Measurements from ENCODE around the gene RNU5D-1. TPM values are rescaled to one million over a fixed set of nuclear protein-coding genes. Genes with fewer than 3 reads are reported as not detected.

RNU5D-1 gene
- total RNA-seq, 1 experiment from 2014 or later = not detected

DNA sequence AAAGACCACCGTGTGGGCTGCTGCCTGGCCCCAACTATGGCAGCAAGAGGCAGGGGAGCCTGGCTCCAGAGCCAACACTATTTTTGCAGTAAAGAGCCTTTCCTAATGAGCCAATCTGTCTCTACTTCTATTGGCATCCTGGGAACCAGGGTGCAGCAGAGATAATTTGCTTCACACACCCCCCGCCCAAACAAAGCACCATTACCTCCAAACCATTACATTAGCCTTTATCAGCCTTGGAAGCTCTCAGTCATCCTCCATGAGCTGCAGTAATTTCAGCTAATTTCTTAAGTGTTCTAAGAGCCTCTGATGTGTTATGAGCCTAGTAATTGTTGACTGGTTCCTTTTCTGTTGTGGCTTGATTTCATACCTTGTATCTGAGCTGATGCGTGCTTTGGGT is 34.9 kb downstream of the RNU5D-1 start (continued):
- TF ChIP-seq, protein P1, sequence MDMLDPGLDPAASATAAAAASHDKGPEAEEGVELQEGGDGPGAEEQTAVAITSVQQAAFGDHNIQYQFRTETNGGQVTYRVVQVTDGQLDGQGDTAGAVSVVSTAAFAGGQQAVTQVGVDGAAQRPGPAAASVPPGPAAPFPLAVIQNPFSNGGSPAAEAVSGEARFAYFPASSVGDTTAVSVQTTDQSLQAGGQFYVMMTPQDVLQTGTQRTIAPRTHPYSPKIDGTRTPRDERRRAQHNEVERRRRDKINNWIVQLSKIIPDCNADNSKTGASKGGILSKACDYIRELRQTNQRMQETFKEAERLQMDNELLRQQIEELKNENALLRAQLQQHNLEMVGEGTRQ (CRISPR knock-in tag; IDR thresholded peaks at IDR 0.05) = no peak
- no peak for TF ChIP-seq ZNF416 (CRISPR knock-in tag; IDR thresholded peaks at IDR 0.05)

DNA sequence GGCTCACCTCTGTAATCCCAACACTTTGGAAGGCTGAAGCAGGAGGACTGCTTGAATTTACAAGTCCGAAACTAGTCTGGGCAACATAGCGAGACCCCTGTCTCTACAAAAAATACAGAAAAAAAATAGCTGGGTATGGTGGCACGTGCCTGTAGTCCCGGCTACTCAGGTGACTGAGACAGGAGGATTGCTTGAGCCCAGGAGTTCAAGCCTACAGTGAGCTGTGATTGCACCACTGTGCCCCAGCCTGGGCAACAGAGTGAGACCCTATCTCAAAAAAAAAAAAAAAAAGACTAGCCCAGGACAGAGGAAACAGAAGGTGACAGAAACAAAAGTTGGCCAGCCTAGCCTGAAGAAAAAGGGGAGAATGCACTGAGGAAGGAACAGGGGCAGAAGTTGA is 35.3 kb downstream of the RNU5D-1 start:
- no peak overlapping the region for H3K27ac Mint-ChIP-seq
- no peaks in the 10 kb centered on the region for H3K9me3 Mint-ChIP-seq
- peaks cover 3% of the 10 kb centered on the region; the same call in 1 of the 2 replicates for H3K27me3 Mint-ChIP-seq (ENCODE audit: low read depth)
- TF ChIP-seq GTF2I (CRISPR knock-in tag; conservative IDR thresholded peaks at IDR 0.05) (0 out of 2 replicates have a peak, but pooled peaks have one; percentile 5), ZNF121 (CRISPR knock-in tag; IDR thresholded peaks at IDR 0.05) (peak; percentile 34; the same call in 1 of the 2 replicates)
- TF ChIP-seq, protein P1 (CRISPR knock-in tag; IDR thresholded peaks at IDR 0.05) = no peak
- no peak for DNase-seq (ENCODE audit: low spot score)
- H3K4me3 Mint-ChIP-seq = no peak overlapping the region
- H3K36me3 Mint-ChIP-seq = no peaks in the 10 kb centered on the region
- ATAC-seq = no peak
- H3K4me1 Mint-ChIP-seq = no peaks in the 10 kb centered on the region
- ChIA-PET CTCF (interaction anchor here (1.0 kb wide), 1 partner anchor 21 kb away, joined by 3 read pairs; the partner anchor contains the start of genes ARMH1 and TMEM53), POLR2A (no interaction called here)

GRCh38 chr1:44694863-44695478 is 36.0 kb downstream of the RNU5D-1 start:
- Mint-ChIP-seq H3K36me3 (no peaks in the 10 kb centered on the region), H3K4me1 (no peaks in the 10 kb centered on the region), H3K4me3 (no peak overlapping the region), H3K27ac (no peak overlapping the region), H3K27me3 (ENCODE audit: low read depth) (peaks cover 3% of the 10 kb centered on the region; the same call in 1 of the 2 replicates), H3K9me3 (no peaks in the 10 kb centered on the region)
- CTCF ChIA-PET = interaction anchor here (1.0 kb wide), 1 partner anchor 21 kb away, joined by 3 read pairs; the partner anchor contains the start of genes ARMH1 and TMEM53
- TF ChIP-seq OVOL2 (CRISPR knock-in tag; IDR thresholded peaks at IDR 0.05; ENCODE audit: borderline replicate concordance) (no peak), PRRX2 (CRISPR knock-in tag; IDR thresholded peaks at IDR 0.05) (no peak), ATF1 (CRISPR knock-in tag; IDR thresholded peaks at IDR 0.05) (no peak), GRHL2 (CRISPR knock-in tag; IDR thresholded peaks at IDR 0.05; ENCODE audit: insufficient replicate concordance, severe bottlenecking) (no peak), RELA (CRISPR knock-in tag; IDR thresholded peaks at IDR 0.05; ENCODE audit: borderline replicate concordance) (no peak), FOXP4 (CRISPR knock-in tag; IDR thresholded peaks at IDR 0.05) (no peak), NR2C2 (CRISPR knock-in tag; IDR thresholded peaks at IDR 0.05) (no peak), NR3C1 (CRISPR knock-in tag; conservative IDR thresholded peaks at IDR 0.05; ENCODE audit: low read depth) (no peak), JAZF1 (CRISPR knock-in tag; IDR thresholded peaks at IDR 0.05) (no peak)
- TF ChIP-seq, protein P2, sequence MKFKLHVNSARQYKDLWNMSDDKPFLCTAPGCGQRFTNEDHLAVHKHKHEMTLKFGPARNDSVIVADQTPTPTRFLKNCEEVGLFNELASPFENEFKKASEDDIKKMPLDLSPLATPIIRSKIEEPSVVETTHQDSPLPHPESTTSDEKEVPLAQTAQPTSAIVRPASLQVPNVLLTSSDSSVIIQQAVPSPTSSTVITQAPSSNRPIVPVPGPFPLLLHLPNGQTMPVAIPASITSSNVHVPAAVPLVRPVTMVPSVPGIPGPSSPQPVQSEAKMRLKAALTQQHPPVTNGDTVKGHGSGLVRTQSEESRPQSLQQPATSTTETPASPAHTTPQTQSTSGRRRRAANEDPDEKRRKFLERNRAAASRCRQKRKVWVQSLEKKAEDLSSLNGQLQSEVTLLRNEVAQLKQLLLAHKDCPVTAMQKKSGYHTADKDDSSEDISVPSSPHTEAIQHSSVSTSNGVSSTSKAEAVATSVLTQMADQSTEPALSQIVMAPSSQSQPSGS (CRISPR knock-in tag; IDR thresholded peaks at IDR 0.05; ENCODE audit: borderline replicate concordance, low read depth) = no peak
- TF ChIP-seq, protein P3, sequence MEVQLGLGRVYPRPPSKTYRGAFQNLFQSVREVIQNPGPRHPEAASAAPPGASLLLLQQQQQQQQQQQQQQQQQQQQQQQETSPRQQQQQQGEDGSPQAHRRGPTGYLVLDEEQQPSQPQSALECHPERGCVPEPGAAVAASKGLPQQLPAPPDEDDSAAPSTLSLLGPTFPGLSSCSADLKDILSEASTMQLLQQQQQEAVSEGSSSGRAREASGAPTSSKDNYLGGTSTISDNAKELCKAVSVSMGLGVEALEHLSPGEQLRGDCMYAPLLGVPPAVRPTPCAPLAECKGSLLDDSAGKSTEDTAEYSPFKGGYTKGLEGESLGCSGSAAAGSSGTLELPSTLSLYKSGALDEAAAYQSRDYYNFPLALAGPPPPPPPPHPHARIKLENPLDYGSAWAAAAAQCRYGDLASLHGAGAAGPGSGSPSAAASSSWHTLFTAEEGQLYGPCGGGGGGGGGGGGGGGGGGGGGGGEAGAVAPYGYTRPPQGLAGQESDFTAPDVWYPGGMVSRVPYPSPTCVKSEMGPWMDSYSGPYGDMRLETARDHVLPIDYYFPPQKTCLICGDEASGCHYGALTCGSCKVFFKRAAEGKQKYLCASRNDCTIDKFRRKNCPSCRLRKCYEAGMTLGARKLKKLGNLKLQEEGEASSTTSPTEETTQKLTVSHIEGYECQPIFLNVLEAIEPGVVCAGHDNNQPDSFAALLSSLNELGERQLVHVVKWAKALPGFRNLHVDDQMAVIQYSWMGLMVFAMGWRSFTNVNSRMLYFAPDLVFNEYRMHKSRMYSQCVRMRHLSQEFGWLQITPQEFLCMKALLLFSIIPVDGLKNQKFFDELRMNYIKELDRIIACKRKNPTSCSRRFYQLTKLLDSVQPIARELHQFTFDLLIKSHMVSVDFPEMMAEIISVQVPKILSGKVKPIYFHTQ (CRISPR knock-in tag; IDR thresholded peaks at IDR 0.05) = no peak
- TF ChIP-seq, protein P4, sequence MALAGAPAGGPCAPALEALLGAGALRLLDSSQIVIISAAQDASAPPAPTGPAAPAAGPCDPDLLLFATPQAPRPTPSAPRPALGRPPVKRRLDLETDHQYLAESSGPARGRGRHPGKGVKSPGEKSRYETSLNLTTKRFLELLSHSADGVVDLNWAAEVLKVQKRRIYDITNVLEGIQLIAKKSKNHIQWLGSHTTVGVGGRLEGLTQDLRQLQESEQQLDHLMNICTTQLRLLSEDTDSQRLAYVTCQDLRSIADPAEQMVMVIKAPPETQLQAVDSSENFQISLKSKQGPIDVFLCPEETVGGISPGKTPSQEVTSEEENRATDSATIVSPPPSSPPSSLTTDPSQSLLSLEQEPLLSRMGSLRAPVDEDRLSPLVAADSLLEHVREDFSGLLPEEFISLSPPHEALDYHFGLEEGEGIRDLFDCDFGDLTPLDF (CRISPR knock-in tag; IDR thresholded peaks at IDR 0.05) = no peak
- POLR2A ChIA-PET = no interaction called here
- ATAC-seq (no peak), DNase-seq (ENCODE audit: low spot score) (no peak)
